CD4-positive, alpha-beta T cell treated with Interleukin-15 for 1 hour (primary cell): ENCODE measurements around the gene NACA2.

Source experiments
- DNase-seq: peaks from one replicate; pipeline ENCODE4 v3.0.0-alpha.2; 2020

The NACA2 gene

GRCh38 chr17:61543786-61544415 is 47.1 kb downstream of the NACA2 start:
- DNase-seq = no peak

GRCh38 chr17:61542027-61542426 is 49.0 kb downstream of the NACA2 start:
- no peak for DNase-seq

GRCh38 chr17:61540874-61541273 is 50.1 kb downstream of the NACA2 start:
- DNase-seq = no peak
